ENCODE results near the gene PTPRU. TPM values are rescaled to one million over a fixed set of nuclear protein-coding genes. Genes with fewer than 3 reads are reported as not detected.

The PTPRU gene
- total RNA-seq, 1 donor from 2014 or later, result 83.9 TPM

DNA sequence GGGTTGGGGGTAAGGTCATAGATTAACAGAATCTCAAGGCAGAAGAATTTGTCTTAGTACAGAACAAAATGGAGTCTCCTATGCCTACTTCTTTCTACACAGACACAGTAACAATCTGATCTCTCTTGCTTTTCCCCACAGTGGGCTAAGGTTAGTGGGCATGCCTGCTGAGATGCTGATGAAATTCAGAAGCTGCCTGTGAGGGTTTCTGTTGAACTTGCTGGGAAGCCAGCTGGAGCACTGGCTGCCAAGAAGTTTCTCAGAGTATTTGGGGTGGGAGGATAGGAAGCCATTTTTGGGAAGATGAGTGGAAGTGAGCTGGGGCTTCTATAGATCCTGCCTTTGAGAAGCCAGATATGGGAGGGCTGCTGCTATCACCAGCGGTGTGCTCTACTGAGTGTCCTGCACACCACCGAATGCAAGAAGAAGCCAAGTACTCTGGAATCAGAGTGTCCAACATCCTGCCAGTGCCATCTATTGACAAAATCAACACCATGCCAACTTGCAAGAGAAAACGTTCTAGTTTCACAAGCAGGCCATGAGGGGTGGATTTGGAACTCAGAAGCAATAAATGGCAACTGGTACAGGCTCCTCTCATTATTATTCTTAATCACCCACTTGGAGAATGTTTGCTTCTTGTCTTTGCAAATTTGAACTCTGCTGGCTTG is 102.7 kb downstream of the PTPRU start:
- intact Hi-C loops (cut with DNase I), result no loop called here
- no peak for DNase-seq (ENCODE audit: low spot score)
- ATAC-seq, result no peak

DNA sequence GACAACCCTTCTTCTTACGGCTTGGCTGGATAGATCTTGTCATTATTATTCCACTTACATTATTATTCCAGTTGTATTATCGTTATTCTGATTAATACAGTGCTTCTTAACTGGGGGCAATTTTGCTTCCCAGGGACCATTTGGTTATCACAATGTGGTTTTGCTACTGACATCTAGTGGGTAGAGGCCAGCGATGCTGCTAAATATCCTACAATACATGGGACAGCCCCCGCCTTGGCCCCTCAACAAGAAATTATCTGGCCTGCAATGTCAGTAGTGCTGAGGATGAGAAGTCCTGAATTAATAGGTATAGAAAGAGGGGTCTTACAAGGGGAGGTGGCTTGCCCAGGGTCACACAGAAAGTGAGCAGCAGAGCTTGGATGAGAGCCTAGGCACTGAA is 105.6 kb downstream of the PTPRU start:
- intact Hi-C loops (cut with DNase I), result no loop called here
- no peak for DNase-seq (ENCODE audit: low spot score)

DNA sequence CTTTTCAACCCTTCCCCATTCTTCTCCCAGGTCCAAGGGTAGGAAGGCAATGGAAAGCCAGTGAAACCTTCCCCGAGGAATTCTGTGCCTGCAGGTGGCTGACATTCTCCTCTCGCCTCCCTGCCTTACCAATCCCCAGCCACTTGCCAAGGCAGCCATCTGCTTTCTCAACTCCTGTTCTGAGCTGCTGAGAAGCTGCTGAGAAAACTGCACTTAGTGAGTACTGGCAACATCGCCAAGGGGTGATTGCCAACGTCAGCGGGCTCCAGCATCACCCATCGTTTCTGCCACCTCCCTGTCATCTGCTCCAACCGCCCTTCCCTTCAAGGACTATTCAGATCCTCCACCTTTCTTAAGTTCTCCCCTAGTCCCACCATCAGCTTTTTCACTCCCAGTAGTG is 106.0 kb downstream of the PTPRU start:
- intact Hi-C loops (cut with DNase I), result no loop called here
- ATAC-seq, result no peak

More for the DNA sequence above, 105.6 kb downstream of the PTPRU start:
- no peak for ATAC-seq

DNA sequence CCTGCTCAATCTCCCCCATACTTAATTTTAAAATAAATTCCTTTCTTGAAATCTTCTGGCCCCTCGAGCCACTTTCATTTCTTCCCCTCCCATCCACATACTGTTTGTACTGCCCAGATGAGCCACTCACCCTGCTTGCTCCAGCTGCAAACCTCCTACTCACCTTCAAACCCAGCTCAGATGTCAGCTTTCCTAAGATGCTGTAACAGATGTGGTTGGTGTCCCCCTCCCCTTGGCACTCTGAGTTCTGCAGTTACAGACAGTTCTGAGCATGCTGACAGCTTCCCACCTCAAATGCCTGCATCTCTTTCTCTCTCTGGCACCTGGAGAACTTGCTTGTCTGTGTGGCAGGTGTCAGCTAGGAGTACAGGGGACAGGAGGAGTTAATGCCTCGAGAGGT is 106.7 kb downstream of the PTPRU start:
- DNase-seq (ENCODE audit: low spot score) (no peak), ATAC-seq (no peak)
- intact Hi-C loops (cut with DNase I), result no loop called here

More for the DNA sequence above, 106.0 kb downstream of the PTPRU start:
- no peak for DNase-seq (ENCODE audit: low spot score)

DNA sequence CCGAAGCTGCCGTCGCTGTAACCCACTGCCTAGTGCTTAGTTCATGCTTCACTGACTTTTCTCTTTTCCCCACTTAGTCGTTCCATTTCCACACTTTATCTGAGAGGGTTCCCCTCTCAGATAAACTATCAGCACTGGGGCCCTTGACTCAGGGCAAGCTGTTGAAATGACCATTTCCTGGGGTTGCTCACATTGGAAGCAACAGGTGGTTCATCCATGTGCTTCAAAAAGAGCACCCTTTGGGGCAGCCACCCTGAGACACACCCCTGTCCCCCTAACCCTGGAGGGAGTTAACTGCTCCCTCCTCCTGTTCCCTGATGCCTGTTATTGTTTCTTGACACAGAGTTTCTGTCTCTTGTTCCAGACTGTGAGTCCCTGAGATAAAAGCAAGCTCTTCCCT is 107.2 kb downstream of the PTPRU start:
- intact Hi-C loops (cut with DNase I), result no loop called here
- DNase-seq (ENCODE audit: low spot score) (no peak), ATAC-seq (no peak)

DNA sequence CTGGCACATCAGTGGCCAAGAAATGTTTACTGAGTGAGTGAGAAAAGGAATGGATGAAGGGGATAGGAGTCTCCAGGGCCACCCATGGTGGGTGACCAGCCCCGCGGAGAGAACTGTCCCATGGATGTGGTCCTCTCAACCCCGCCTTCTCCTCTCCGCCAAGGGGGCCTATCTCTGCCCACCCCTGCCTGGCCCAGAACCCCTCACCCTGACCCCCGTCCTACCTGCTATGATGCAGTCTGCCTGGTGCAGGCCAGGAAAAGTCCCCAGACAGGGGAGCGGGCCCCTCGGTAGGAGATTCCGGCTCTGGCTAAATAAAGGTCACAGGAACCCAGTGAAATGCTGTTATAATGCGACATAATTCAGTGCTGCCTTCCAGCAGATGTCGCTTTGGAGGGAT is 107.6 kb downstream of the PTPRU start:
- intact Hi-C loops (cut with DNase I), result no loop called here
- DNase-seq (ENCODE audit: low spot score), result no peak
- ATAC-seq, result no peak

DNA sequence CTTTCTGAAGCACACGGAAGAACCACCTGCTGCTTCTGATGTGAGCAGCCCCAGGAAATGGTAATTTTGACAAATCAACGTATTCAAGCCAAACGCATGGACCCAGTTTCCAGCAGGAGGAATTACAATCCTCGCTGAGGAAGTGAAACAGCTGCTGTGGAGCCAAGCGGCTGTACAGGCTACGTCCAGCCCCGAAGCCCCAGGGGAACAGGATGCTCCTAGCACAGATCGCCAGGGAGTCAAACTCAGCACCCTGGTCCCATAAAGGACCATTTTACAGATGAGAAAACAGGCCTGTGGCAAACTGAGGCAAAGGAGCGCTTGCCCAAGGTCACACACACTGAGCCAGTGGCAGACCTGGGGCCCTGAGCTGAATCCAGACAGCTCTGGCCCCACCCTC is 108.0 kb downstream of the PTPRU start:
- ATAC-seq (no peak), DNase-seq (ENCODE audit: low spot score) (no peak)
- intact Hi-C loops (cut with DNase I), result no loop called here

DNA sequence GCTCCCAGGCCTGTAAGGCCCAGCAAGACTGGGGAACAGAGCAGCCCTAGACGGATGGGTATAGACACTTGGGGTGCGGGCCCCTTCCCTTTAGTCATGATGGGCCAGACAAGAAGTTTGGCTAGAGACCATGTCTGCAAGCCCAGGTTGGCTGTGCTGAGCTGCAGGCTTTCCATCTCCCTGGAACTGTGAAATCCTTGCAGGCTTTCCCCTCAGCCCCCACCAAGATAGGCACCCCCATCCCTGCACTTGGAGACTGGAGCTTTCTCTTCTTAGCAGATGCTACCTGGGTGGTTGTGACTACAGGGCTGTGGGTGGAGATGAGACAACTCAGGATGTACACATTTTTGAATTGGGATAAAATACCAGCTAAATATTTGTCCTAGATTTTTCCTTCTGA is 110.3 kb downstream of the PTPRU start:
- intact Hi-C loops (cut with DNase I), result no loop called here

DNA sequence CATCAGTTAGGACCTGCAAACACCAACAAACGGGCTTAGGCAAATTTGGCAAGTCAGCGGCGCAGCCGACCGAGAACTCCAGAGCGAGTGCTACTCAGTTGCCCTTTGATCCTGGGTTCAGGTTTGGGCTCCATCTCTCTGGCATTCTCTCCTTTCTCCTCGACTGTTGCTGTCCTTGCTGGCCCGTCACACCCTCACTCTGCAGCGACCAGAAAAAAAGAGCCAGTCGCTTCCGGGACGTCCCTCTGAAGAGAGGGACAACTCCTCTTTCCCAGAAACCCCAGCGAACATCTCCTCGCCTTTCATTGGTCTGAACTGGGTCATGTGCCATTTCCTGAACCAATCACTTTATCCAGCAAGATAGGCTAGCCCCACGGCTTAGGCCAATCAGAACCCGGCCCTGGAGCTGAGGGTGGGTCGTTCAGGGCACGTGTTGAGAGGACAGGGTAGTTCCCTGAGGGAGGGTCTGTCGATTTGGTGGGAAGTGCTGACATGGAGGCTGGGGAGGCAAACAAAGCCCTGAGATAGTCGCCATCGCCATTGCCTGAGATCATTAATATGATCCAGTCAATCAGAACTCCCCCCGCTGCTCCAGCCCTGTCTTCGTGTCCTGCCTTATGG is 113.7 kb downstream of the PTPRU start:
- DNase-seq (ENCODE audit: low spot score) (no peak), ATAC-seq (no peak)
- intact Hi-C loops (cut with DNase I), result no loop called here

More for the DNA sequence above, 110.3 kb downstream of the PTPRU start:
- no peak for ATAC-seq
- no peak for DNase-seq (ENCODE audit: low spot score)

DNA sequence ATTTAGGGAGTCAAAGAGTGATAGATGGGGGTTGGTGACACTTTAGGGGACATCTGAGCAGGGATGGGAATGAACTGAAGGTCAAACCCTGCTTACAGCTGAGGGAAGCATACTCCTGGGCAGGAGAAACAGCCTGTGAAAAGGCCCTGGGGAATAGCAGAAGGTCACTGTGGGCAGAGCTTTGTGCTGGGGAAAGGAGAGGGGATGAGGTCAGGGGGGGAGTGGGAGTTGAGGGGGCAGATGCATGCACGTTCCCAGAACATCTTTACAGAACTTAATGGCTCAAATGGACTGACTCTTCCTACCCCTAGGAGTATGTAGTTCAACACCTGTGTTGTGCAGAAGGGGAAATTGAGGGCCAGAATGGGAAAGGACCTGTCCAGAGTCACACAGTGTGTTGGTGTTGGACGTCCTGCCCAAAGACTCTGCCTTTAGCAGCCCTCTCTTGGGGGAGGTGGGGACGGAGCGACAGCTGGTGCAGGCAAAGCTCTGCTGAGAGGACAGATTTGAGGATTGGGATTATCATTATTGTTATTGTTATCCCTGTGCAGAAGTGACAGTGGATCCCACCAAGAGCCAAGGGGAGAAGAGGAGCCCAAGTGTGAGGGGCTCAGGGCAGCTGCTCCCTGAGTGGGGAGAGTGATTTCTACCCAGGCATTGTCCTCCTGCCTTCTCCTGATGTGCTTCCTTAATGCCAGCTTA is 116.5 kb downstream of the PTPRU start:
- intact Hi-C loops (cut with DNase I), result no loop called here
- ATAC-seq (no peak), DNase-seq (ENCODE audit: low spot score) (no peak)

DNA sequence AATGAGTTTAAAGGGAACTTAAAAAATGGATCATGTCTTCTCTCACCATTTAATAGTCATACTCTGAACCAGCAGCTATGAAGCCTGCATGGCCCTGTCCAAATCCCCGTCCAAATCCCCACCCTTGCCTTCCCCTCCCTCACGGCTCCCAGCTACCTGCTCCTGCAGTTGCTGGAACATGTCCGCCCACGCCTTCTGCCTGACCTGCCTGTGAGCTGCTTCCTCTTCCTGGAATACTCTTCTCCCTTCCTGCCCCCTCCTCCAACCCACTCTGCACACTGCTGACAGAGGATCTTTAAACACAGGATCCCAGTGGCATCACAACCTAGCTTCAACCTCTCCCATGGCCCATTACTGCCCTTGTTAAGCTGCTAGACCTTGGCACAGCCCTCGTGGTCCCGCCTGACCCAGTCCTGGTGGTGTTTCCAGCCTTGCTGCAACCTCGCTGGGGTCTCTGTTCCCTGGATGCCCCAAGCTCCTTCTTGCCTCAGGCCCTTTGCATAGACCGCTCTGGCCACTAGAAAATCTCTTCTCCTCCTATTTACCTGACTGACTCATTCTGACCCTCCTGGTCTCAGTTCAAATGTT is 118.3 kb downstream of the PTPRU start:
- intact Hi-C loops (cut with DNase I), result no loop called here
- DNase-seq (ENCODE audit: low spot score) (no peak), ATAC-seq (no peak)

DNA sequence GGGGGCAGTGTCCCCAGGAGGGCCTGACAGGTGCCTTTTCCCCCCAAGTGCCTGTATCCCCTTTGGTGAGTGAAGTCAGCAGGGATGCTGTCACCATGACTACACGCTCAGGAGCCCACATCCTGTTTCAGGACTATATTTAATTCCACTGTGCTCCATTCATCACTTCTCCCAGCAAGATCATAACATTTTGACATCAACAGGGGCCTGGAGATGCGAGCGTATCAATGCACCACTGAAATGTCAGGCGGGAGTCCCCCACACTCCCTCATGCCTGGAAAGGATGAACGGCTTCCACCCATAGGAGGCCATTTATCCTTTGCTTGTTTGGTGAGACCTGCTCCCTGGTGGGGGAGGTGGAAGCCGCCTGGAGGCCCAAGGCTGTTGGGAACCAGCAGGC is 119.1 kb downstream of the PTPRU start:
- DNase-seq (ENCODE audit: low spot score) (no peak), ATAC-seq (no peak)
- intact Hi-C loops (cut with DNase I), result no loop called here

DNA sequence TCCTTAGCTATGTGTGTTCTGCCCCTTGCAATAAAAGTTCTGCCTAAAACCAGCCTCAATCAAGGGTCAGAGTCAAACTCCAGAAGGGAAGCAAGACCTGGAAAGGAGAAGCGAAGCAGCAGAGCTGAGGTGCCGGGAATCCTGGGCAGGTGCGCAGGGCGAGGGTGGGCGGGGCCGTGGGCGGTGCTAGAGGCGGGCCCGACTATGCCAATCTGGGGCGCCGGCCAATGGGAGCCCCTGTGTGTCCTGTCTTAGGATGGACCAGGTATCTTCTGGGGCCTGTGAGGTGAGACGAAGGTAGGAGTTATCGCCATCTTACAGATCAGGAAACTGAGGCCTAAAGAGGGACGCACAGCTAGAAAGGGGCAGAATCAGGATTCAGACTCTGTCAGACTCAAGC is 120.3 kb downstream of the PTPRU start:
- intact Hi-C loops (cut with DNase I), result no loop called here
- DNase-seq (ENCODE audit: low spot score), result no peak
- ATAC-seq, result no peak

DNA sequence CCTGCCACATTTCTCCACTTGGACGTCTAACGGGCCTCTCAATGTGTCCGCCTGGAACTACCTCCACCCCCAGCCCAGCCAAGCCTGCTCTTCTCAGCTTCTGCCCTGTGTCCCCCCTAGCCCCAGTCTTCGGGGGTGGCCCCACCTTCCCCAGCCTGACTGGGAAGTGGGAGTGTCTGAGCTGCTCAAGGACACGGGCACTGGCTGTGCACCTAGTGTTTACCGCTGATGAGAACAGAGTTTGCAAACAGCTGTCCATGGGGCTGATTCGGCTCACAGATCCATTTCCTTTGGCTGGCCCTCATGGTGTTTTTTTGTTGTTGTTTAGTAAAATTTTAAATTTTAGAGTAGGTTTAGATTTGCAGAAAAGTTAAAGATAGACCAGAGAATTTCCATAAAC is 121.1 kb downstream of the PTPRU start:
- DNase-seq (ENCODE audit: low spot score) (no peak), ATAC-seq (no peak)
- intact Hi-C loops (cut with DNase I), result no loop called here

DNA sequence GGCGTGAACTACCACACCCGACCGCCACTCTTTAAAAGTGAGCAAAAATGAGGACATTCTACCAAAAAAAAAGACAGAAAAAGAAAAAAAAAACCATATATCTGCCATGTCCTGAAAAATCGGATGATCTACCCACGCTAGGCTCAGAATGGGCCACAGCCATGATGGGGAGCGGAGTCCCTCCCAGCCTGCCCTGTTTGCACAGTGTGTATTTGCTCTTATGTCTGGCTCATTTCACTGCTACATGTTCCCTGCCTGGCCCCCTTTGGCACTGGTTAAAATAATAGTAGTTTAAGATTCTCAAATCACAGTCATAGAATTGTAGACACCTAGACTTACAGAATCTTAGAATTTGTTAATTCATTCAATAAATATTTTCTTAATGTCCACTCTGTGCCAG is 121.9 kb downstream of the PTPRU start:
- ATAC-seq, result no peak
- intact Hi-C loops (cut with DNase I), result no loop called here

DNA sequence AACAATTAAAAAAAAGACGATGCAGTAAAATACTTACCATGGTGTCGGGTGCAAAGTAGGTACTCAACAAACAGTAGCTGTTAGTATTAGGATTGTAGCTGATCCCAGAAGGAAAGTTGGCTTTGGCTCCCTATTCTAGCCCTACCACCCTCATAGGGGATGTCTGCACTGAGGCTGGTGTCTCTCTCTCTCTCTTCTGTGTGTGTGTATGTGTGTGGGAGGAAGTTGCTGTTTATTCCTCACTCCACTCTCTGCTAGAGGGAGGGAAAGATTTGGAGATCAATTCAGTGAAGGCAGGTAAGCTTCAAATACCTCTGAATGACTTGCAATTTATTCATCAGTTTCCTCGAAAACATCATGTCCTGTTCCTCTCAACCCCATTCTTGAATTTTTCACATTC is 124.4 kb downstream of the PTPRU start:
- DNase-seq (ENCODE audit: low spot score) (no peak), ATAC-seq (no peak)
- intact Hi-C loops (cut with DNase I), result no loop called here

More for the DNA sequence above, 121.9 kb downstream of the PTPRU start:
- no peak for DNase-seq (ENCODE audit: low spot score)

DNA sequence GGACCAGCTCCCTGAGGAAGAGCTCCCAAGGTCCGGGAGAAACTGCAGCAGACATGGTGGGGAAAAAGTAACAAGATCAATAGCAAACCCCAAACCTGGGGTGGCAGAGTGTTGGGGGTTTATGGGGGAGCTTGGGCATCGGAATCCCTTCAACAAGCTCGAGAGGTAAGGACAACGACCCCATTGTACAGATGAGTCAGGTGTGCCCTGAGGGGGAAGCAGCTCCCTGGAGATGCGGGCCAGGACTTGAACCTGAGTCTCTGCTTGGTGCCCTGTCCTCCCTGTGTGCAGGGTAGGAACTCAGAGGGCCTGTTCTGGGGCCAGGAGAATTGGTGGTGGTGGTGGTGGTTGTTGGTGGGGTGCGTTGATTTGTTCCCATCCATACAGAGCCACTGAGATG is 125.4 kb downstream of the PTPRU start:
- ATAC-seq (no peak), DNase-seq (ENCODE audit: low spot score) (no peak)
- intact Hi-C loops (cut with DNase I), result no loop called here

DNA sequence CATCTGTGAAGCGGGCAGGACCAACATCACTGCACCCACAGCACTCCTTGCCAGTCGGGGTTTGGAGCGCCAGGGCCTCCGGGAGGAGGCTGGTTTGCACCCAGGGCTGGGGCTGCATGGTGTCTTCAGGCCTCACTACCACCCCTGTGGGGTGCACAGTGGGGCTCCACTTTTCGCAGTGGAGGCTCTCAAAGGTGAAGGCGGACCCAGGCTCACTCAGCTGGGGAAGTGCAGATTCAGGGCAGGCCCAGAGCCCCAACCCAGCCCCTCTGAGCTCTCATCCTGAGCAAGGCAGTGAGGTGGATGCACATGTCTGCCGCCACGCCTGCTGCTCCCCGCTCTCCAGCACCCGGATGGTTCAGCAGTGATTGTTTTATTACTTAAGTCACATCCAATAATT is 125.8 kb downstream of the PTPRU start:
- ATAC-seq (no peak), DNase-seq (ENCODE audit: low spot score) (no peak)
- intact Hi-C loops (cut with DNase I), result no loop called here

DNA sequence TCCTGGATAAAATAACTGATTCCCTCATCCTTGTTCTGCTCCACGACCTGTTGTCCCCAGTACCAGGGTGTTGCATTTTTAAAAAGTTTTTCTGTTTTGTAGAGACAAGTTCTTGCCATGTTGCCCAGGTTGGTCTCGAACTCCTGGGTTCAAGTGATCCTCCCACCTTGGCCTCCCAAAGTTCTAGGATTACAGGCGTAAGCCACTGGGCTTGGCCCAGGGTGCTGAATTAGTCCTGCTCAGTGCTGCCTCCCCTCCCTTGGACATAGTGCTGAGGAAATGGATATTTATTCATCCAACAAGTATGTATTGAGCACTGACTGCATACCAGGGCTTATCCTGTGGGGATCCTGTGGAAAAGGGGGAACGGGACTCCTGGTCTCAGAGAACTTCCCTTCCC is 126.4 kb downstream of the PTPRU start:
- ATAC-seq (no peak), DNase-seq (ENCODE audit: low spot score) (no peak)
- intact Hi-C loops (cut with DNase I), result no loop called here

DNA sequence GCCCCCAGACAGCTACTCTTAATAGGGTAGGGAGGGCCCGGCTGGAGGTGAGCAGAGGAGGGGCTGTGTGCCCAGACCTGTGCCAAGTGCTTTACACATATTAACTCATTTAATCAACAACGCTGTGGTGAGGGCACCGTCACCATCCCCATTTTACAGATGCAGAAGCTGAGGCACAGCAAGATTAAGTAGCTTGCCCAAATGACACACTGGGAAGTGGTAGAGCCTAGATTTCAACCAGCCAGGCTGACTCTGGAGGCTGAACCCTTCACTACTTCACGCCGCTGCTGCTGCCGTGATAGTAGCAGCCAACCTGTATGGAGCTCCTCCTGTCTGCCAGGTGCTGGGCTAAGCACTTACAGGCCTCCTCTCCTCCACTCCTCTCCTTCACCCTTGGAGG is 127.2 kb downstream of the PTPRU start:
- ATAC-seq (no peak), DNase-seq (ENCODE audit: low spot score) (no peak)
- intact Hi-C loops (cut with DNase I), result no loop called here

Measured in sciatic nerve (tissue), 2 donors.